Adipose tissue (tissue), 3 donors: ENCODE data around the gene RNF115. TPM values are rescaled to one million over a fixed set of nuclear protein-coding genes. Genes with fewer than 3 reads are reported as not detected.

Experiments used
- H3K27ac ChIP-seq: one replicate; pipeline ENCODE4 v1.5.1; 2013; ENCODE audit warnings: low read depth, low read length
- WGBS, 3 donors: extraction: QIAGEN DNeasy Blood & Tissue Kit; methylation state at CpG; one replicate each; pipeline ENCODE4 v1.1.7; 2013; 5-methylcytosine and 5-hydroxymethylcytosine counted together
- polyA plus RNA-seq, 3 donors: library from polyadenylated mRNA; stranded (reverse); fragments of 200-250 nt; gene quantifications; one replicate each; pipeline ENCODE4 v1.2.3, GENCODE V29; 2013
- donor health status: healthy with polysubstance abuse.
- donor health status: Bipolar disorder and iron deficiency.
- donor health status: healthy.

The RNF115 gene
- polyA plus RNA-seq, 3 donors, result 3.4 to 8.3 (median 4.9) TPM

- no peak overlapping the region for H3K27ac ChIP-seq
- 62 to 76% (median 72%) methylated on average over 10 of the region's 10 CpGs for WGBS, 3 donors
These were observed 107.1 kb downstream of the RNF115 start for GRCh38 chr1:145716641-145717345.

- H3K27ac ChIP-seq, result no peak overlapping the region
- WGBS, 3 donors, result 30 to 73% (median 69%) methylated on average over 6 of the region's 6 CpGs
These were observed 109.3 kb downstream of the RNF115 start for GRCh38 chr1:145714524-145715111.

- no peak overlapping the region for H3K27ac ChIP-seq
- WGBS, 3 donors, result 23 to 76% (median 65%) methylated on average over 3 of the region's 3 CpGs
These were observed 112.7 kb downstream of the RNF115 start for GRCh38 chr1:145711213-145711651.

GRCh38 chr1:145710291-145711027 is 113.4 kb downstream of the RNF115 start:
- H3K27ac ChIP-seq, result no peak overlapping the region
- WGBS, 3 donors, result 50 to 82% (median 80%) methylated on average over 4 of the region's 4 CpGs

GRCh38 chr1:145708063-145708462 is 115.8 kb downstream of the RNF115 start:
- 62 to 69% (median 67%) methylated on average over 7 of the region's 7 CpGs for WGBS, 3 donors
- H3K27ac ChIP-seq, result no peak overlapping the region

- WGBS, 3 donors, result 37 to 80% (median 65%) methylated on average over 9 of the region's 9 CpGs
- no peak within 1 kb of the TSS for H3K27ac ChIP-seq
These were observed 116.6 kb downstream of the RNF115 start, which contains the start of gene PDZK1 for GRCh38 chr1:145707183-145707867. Gene PDZK1, minus strand, starts transcription at chr1:145707368. Its CDS starts 19,347 bp downstream, at chr1:145688021.

GRCh38 chr1:145706086-145706664 is 117.7 kb downstream of the RNF115 start:
- WGBS, 3 donors, result 64 to 90% (median 88%) methylated on average over 2 of the region's 2 CpGs
- H3K27ac ChIP-seq, result no peak overlapping the region

- no peak overlapping the region for H3K27ac ChIP-seq
- 89 to 94% (median 90%) methylated on average over 7 of the region's 7 CpGs for WGBS, 3 donors
These were observed 118.3 kb downstream of the RNF115 start for GRCh38 chr1:145705622-145706021.

- WGBS, 3 donors, result 87 to 90% (median 88%) methylated on average over 7 of the region's 7 CpGs
- H3K27ac ChIP-seq, result no peak overlapping the region
These were observed 121.1 kb downstream of the RNF115 start for GRCh38 chr1:145702826-145703225.

GRCh38 chr1:145702052-145702451 is 121.8 kb downstream of the RNF115 start:
- 75 to 90% (median 82%) methylated on average over 2 of the region's 2 CpGs for WGBS, 3 donors
- no peak overlapping the region for H3K27ac ChIP-seq

GRCh38 chr1:145701306-145701862 is 122.5 kb downstream of the RNF115 start:
- WGBS, 3 donors, result 78 to 95% (median 81%) methylated on average over 2 of the region's 2 CpGs
- no peak overlapping the region for H3K27ac ChIP-seq

- H3K27ac ChIP-seq, result no peak overlapping the region
- 82 to 95% (median 86%) methylated on average over 3 of the region's 3 CpGs for WGBS, 3 donors
These were observed 127.3 kb downstream of the RNF115 start for GRCh38 chr1:145696630-145696960.

- 42 to 76% (median 75%) methylated on average over 5 of the region's 5 CpGs for WGBS, 3 donors
These were observed 127.9 kb downstream of the RNF115 start for GRCh38 chr1:145695821-145696629.

GRCh38 chr1:145692785-145693443 is 131.0 kb downstream of the RNF115 start:
- H3K27ac ChIP-seq, result no peak overlapping the region
- 85 to 93% (median 87%) methylated on average over 11 of the region's 11 CpGs for WGBS, 3 donors

More at GRCh38 chr1:145695821-145696629, 127.9 kb downstream of the RNF115 start:
- no peak overlapping the region for H3K27ac ChIP-seq

- H3K27ac ChIP-seq, result no peak overlapping the region
- 40 to 62% (median 62%) methylated on average over 5 of the region's 5 CpGs for WGBS, 3 donors
These were observed 133.0 kb downstream of the RNF115 start for GRCh38 chr1:145690587-145691558.

- H3K27ac ChIP-seq, result no peak overlapping the region
- 95 to 96% (median 95%) methylated on average over 6 of the region's 6 CpGs for WGBS, 3 donors
These were observed 134.0 kb downstream of the RNF115 start for GRCh38 chr1:145689922-145690321.
